ENCODE measurements around the gene SH3BP2.

DNA sequence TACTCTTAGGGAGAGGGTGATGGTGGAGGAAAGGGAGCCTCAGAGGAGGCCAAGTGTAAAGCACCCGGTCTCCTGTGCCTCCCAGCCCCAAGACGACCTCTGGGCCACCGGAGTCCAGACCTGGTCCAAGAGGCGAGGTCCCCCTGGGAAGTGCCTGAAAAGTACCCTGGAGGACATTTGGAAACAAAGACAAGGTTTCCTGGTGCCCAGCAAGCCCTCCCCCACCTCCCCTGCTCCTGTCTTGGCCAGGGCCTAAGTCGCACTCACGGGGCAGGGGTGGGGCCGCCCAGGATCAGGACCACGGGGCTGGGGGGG, 532 bp upstream of the SH3BP2 start:
- TF ChIP-seq, protein P1, sequence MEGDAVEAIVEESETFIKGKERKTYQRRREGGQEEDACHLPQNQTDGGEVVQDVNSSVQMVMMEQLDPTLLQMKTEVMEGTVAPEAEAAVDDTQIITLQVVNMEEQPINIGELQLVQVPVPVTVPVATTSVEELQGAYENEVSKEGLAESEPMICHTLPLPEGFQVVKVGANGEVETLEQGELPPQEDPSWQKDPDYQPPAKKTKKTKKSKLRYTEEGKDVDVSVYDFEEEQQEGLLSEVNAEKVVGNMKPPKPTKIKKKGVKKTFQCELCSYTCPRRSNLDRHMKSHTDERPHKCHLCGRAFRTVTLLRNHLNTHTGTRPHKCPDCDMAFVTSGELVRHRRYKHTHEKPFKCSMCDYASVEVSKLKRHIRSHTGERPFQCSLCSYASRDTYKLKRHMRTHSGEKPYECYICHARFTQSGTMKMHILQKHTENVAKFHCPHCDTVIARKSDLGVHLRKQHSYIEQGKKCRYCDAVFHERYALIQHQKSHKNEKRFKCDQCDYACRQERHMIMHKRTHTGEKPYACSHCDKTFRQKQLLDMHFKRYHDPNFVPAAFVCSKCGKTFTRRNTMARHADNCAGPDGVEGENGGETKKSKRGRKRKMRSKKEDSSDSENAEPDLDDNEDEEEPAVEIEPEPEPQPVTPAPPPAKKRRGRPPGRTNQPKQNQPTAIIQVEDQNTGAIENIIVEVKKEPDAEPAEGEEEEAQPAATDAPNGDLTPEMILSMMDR (conservative IDR thresholded peaks at IDR 0.05; ENCODE audit: low read length): no peak
- TF ChIP-seq EZH2phosphoT487 (IDR thresholded peaks at IDR 0.05; ENCODE audit: borderline replicate concordance): no peak
